ENCODE data around the gene RASGRP1. TPM values are rescaled to one million over a fixed set of nuclear protein-coding genes. Genes with fewer than 3 reads are reported as not detected.

RASGRP1 gene
- polyA plus RNA-seq, 1 experiment = 1.2 TPM

DNA sequence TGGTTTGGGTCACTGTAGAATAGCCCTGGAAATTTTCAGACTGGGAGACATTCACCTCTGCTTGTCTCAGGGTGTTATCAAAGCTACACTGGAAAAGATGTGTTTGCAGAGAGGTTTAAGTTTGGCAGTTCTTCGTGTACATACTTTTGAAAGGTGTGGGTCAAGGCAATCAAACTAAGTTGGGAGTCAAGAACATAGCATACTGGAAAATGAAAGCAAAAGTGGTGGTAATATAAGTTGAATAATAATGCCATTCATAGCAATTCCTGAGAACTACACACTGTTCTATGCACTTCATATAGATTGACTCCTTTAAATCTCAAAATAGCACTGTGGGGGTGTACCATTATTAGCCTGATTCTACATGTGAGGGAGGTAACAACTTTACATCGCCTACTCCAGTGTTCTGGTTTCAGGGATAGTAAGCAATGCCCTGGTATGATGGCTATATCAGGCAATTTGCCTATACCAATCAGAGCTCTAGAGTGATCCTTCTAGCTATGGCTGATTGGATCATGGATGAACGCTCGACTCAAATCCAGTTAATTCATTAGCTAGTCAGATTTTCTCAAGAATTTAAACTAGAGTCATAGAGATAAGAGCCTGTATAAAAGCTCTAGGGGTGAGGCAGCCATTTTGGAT, 44.6 kb upstream of the RASGRP1 start:
- Histone ChIP-seq H3K4me3 (ENCODE audit: low read depth, low read length) (no peak overlapping the region), H3K27me3 (ENCODE audit: control insufficient read depth, insufficient read depth, low read length) (peaks cover 35% of the 10 kb centered on the region), H3K9me3 (ENCODE audit: control insufficient read depth, insufficient read depth, low read length) (no peaks in the 10 kb centered on the region), H3K27ac (ENCODE audit: low read depth, low read length) (no peak overlapping the region)
- DNase-seq (ENCODE audit: low read depth, low spot score) = no peak
- POLR2A ChIA-PET = no interaction called here
- CTCF ChIA-PET = no interaction called here
- TF ChIP-seq, protein P1, sequence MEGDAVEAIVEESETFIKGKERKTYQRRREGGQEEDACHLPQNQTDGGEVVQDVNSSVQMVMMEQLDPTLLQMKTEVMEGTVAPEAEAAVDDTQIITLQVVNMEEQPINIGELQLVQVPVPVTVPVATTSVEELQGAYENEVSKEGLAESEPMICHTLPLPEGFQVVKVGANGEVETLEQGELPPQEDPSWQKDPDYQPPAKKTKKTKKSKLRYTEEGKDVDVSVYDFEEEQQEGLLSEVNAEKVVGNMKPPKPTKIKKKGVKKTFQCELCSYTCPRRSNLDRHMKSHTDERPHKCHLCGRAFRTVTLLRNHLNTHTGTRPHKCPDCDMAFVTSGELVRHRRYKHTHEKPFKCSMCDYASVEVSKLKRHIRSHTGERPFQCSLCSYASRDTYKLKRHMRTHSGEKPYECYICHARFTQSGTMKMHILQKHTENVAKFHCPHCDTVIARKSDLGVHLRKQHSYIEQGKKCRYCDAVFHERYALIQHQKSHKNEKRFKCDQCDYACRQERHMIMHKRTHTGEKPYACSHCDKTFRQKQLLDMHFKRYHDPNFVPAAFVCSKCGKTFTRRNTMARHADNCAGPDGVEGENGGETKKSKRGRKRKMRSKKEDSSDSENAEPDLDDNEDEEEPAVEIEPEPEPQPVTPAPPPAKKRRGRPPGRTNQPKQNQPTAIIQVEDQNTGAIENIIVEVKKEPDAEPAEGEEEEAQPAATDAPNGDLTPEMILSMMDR (IDR thresholded peaks at IDR 0.05; ENCODE audit: low read depth, low read length) = no peak

DNA sequence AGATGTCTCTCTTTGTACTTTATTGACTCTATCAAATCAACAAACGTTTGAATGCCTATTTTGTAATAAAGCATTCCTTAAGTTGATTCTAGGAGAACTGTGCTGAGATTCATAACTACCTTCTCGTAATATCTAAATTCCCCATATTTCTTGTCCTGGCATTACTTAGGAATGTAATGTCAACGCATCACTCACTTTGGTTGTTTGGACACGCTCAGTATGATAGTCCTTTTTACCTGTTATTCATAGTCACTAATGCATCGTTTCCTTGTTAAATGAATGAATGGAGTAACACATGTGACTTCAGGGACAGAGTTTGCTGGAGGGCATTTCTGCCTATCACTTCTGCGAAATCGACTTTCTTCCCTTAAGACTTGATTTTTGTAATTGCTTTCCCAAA, 44.1 kb upstream of the RASGRP1 start:
- ChIA-PET CTCF (no interaction called here), POLR2A (no interaction called here)
- H3K27ac ChIP-seq (ENCODE audit: low read depth, low read length) = no peak overlapping the region
- peaks cover 35% of the 10 kb centered on the region for H3K27me3 ChIP-seq (ENCODE audit: control insufficient read depth, insufficient read depth, low read length)
- H3K9me3 ChIP-seq (ENCODE audit: control insufficient read depth, insufficient read depth, low read length) = no peaks in the 10 kb centered on the region
- H3K4me3 ChIP-seq (ENCODE audit: low read depth, low read length) = no peak overlapping the region
- no peak for DNase-seq (ENCODE audit: low read depth, low spot score)
- TF ChIP-seq, protein P1 (IDR thresholded peaks at IDR 0.05; ENCODE audit: low read depth, low read length) = no peak

DNA sequence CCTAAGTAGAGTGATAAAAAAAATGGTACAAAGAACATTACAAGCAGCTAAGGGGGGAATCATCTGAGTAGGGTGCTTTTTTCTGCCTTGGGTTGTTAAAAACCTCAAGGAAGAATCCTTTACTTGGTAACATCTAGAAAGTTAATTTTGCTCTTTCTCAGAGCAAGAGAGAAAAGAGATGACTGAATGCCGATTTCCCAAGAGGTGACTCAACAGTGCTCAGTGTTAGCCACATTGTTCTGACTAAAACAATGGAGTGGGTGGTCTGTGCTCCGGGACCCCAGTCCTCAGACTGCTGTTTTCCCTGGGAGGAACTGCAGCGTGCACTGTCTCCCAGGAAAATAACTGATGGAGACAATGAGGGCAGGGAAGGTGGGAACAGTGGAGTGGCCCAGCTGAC, 41.1 kb upstream of the RASGRP1 start:
- no peak overlapping the region for H3K27ac ChIP-seq (ENCODE audit: low read depth, low read length)
- H3K4me3 ChIP-seq (ENCODE audit: low read depth, low read length) = no peak overlapping the region
- DNase-seq (ENCODE audit: low read depth, low spot score) = no peak
- peaks cover 41% of the 10 kb centered on the region for H3K27me3 ChIP-seq (ENCODE audit: control insufficient read depth, insufficient read depth, low read length)
- TF ChIP-seq, protein P1 (IDR thresholded peaks at IDR 0.05; ENCODE audit: low read depth, low read length) = no peak
- POLR2A ChIA-PET = no interaction called here
- CTCF ChIA-PET = no interaction called here
- no peaks in the 10 kb centered on the region for H3K9me3 ChIP-seq (ENCODE audit: control insufficient read depth, insufficient read depth, low read length)

DNA sequence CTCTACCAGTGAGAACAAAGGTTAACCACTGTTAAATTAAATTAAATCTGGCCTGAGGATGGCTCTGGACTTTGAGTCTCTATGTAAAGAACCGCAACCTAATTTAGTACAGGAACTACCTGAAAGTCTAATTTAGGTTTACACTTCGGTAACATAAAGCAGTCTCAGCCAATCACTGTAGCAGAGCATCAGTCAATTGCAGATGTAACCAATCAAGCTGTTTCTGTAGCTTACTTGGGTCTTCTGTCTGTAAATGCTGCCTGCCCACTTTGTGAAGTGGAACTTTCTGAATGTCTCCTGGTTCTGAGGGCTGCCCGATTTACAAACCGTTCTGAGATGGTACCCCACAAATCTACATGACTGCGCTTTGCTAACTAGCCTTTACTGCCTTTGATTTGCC, 39.1 kb upstream of the RASGRP1 start:
- ChIA-PET CTCF (no interaction called here), POLR2A (interaction anchor here (1.2 kb wide), 1 partner anchor 36 kb away, joined by 3 read pairs; no protein-coding TSS in a partner anchor)
- no peak for DNase-seq (ENCODE audit: low read depth, low spot score)
- H3K27me3 ChIP-seq (ENCODE audit: control insufficient read depth, insufficient read depth, low read length) = peaks cover 34% of the 10 kb centered on the region
- no peaks in the 10 kb centered on the region for H3K9me3 ChIP-seq (ENCODE audit: control insufficient read depth, insufficient read depth, low read length)
- no peak overlapping the region for H3K4me3 ChIP-seq (ENCODE audit: low read depth, low read length)
- TF ChIP-seq, protein P1 (IDR thresholded peaks at IDR 0.05; ENCODE audit: low read depth, low read length) = no peak
- no peak overlapping the region for H3K27ac ChIP-seq (ENCODE audit: low read depth, low read length)

DNA sequence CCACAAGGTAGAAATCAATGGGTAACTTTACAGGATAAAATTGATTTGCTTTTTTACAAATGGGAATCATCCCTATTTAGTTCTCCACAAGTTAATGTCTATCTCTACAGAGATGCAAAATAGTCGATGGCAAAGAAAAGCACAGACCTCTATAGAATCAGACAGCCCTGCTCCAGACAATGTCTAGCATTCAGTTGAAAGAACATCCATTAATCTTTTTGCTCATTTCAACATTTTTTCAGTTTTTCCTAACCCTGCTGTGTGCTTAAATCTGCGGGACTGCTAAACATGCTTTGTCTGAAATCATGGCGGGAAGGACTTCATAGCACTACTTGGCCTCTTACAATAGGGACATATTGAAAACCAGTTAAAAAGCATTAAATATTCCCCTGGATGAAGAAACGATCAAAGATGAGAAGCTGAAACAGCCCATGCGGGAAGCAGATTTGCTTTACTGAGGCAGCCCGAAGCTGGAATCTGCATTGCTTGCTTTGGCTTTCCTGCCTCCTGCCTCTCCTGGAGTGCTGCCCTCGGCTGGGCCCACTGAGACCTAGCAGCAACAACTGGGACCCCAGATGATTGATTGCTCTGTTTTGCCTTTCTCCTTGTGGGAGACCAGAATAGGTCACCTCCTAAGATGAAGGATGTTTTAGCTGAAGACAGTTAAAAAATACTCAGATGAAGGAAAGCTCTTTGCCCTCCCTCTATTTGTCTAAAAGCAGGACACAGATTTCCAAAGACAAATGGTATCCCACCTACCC, 38.5 kb upstream of the RASGRP1 start:
- Histone ChIP-seq H3K27me3 (ENCODE audit: control insufficient read depth, insufficient read depth, low read length) (peaks cover 33% of the 10 kb centered on the region), H3K9me3 (ENCODE audit: control insufficient read depth, insufficient read depth, low read length) (no peaks in the 10 kb centered on the region), H3K4me3 (ENCODE audit: low read depth, low read length) (no peak overlapping the region), H3K27ac (ENCODE audit: low read depth, low read length) (no peak overlapping the region)
- POLR2A ChIA-PET = no interaction called here
- no peak for DNase-seq (ENCODE audit: low read depth, low spot score)
- CTCF ChIA-PET = no interaction called here
- TF ChIP-seq, protein P1 (IDR thresholded peaks at IDR 0.05; ENCODE audit: low read depth, low read length) = no peak
